Measurements from ENCODE around the gene XPO5. TPM values are rescaled to one million over a fixed set of nuclear protein-coding genes. Genes with fewer than 3 reads are reported as not detected.

Gene XPO5
- total RNA-seq, 1 experiment from 2014 or later: 97.8 TPM

- TF ChIP-seq, protein P1, sequence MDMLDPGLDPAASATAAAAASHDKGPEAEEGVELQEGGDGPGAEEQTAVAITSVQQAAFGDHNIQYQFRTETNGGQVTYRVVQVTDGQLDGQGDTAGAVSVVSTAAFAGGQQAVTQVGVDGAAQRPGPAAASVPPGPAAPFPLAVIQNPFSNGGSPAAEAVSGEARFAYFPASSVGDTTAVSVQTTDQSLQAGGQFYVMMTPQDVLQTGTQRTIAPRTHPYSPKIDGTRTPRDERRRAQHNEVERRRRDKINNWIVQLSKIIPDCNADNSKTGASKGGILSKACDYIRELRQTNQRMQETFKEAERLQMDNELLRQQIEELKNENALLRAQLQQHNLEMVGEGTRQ (CRISPR knock-in tag; IDR thresholded peaks at IDR 0.05): no peak
- no peak for TF ChIP-seq TP53 (CRISPR knock-in tag; IDR thresholded peaks at IDR 0.05)
Observed at GRCh38 chr6:43493230-43493629, 82.6 kb downstream of the XPO5 start (continued).

DNA sequence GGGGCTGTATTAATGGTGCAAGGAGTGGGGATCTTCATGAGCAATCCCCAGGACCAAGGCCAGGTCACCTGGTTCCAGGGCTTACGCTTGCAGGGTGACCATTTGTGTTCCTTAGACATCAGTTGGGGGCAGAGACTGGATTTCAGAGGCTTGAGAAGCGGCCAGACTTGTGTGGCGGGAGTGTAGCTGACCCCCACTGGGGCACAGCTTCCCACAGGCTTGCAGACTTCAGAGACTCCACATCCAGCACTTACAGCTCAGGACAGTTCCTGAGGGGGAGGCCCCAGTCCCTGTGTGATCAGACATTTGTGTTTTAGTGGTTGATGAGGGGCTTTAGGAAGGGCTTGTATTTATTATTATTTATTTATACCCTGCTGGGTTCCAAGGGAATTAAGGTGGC, 83.2 kb downstream of the XPO5 start:
- DNase-seq (ENCODE audit: low spot score) (no peak), ATAC-seq (peak; percentile 13)
- Mint-ChIP-seq H3K9me3 (no peaks in the 10 kb centered on the region), H3K4me3 (no peak overlapping the region), H3K27ac (no peak overlapping the region), H3K36me3 (no peaks in the 10 kb centered on the region), H3K4me1 (peaks cover 41% of the 10 kb centered on the region), H3K27me3 (ENCODE audit: low read depth) (no peaks in the 10 kb centered on the region; the same call in 1 of the 2 replicates)
- POLR2A ChIA-PET: interaction anchor here (0.5 to 1.2 kb wide), 3 partner anchors 12 to 601 kb away, joined by 3 to 4 read pairs (median 4); partner anchors contain the start of gene CUL7
- CTCF ChIA-PET: interaction anchor here (0.7 to 7.2 kb wide), 9 partner anchors 14 to 263 kb away, joined by 3 to 75 read pairs (median 4); partner anchors contain the start of genes DLK2, DNPH1 and LRRC73
- TF ChIP-seq ZNF512 (CRISPR knock-in tag; IDR thresholded peaks at IDR 0.05; ENCODE audit: borderline replicate concordance): no peak
- no peak for TF ChIP-seq CDX4 (CRISPR knock-in tag; IDR thresholded peaks at IDR 0.05; ENCODE audit: borderline replicate concordance)
- no peak for TF ChIP-seq SMAD4 (CRISPR knock-in tag; IDR thresholded peaks at IDR 0.05)
- TF ChIP-seq, protein P2, sequence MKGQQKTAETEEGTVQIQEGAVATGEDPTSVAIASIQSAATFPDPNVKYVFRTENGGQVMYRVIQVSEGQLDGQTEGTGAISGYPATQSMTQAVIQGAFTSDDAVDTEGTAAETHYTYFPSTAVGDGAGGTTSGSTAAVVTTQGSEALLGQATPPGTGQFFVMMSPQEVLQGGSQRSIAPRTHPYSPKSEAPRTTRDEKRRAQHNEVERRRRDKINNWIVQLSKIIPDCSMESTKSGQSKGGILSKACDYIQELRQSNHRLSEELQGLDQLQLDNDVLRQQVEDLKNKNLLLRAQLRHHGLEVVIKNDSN (CRISPR knock-in tag; IDR thresholded peaks at IDR 0.05): no peak
- TF ChIP-seq ETV6 (CRISPR knock-in tag; IDR thresholded peaks at IDR 0.05): no peak
- TF ChIP-seq ZNF138 (CRISPR knock-in tag; conservative IDR thresholded peaks at IDR 0.05): no peak

DNA sequence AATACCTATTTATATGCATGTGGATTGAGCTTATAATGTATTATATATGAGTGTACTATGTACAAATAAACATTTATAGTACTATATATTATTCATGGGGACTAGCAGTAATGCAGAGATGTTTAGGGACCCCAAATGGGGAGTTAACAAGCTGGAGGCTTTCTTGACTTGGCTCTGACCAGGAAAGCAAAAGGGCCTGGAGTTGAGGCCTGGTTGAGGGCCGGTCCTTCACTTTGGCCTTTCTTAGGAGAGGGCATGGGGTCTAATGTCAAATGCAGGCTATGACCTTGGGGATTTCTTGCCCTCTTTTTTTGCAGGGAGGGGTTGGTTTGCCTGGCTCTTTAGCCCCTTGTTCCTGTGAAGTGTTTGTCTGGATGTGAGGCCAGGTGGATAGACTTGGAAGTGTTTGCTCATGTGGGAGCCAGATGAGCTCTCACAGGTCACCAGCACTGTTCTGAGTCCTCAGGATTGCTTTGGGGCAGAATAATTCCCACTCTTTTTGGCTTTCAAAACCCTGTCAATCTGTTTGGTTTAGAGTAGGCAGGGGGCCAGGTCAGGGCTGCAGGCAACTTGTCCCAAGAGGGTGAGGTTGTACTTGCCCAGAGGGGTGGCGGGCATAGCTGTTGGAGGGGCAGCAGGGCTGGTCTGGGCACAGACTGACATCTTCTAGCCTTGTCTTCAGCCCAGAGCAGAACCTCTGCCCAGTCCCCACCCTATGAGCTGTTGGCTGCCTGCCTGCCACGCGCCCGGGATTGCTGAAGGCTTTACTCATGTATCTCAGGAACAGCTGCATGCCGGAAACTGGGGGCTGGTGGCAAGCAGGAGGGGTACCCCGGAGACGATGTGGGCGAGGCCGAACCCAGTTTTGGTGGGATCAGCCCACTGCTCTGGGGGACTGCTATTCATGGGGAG, 83.8 kb downstream of the XPO5 start:
- POLR2A ChIA-PET: interaction anchor here (0.5 to 1.1 kb wide), 5 partner anchors 11 to 601 kb away, joined by 3 to 4 read pairs (median 3); partner anchors contain the start of gene LRRC73
- H3K36me3 Mint-ChIP-seq: no peaks in the 10 kb centered on the region
- no peak overlapping the region for H3K4me3 Mint-ChIP-seq
- TF ChIP-seq KAT7 (CRISPR knock-in tag; IDR thresholded peaks at IDR 0.05; ENCODE audit: borderline replicate concordance) (no peak), PRRX2 (CRISPR knock-in tag; IDR thresholded peaks at IDR 0.05) (no peak), CDX4 (CRISPR knock-in tag; IDR thresholded peaks at IDR 0.05; ENCODE audit: borderline replicate concordance) (no peak), ZNF416 (CRISPR knock-in tag; IDR thresholded peaks at IDR 0.05) (no peak), ZNF138 (CRISPR knock-in tag; conservative IDR thresholded peaks at IDR 0.05) (no peak)
- no peak for ATAC-seq
- peak overlapping the region; percentile 63 for H3K27ac Mint-ChIP-seq
- H3K4me1 Mint-ChIP-seq: peaks cover 41% of the 10 kb centered on the region
- DNase-seq (ENCODE audit: low spot score): no peak
- H3K9me3 Mint-ChIP-seq: no peaks in the 10 kb centered on the region
- CTCF ChIA-PET: interaction anchor here (1.0 to 7.2 kb wide), 6 partner anchors 14 to 263 kb away, joined by 3 to 75 read pairs (median 6); partner anchors contain the start of genes DLK2, DNPH1 and LRRC73
- H3K27me3 Mint-ChIP-seq (ENCODE audit: low read depth): no peaks in the 10 kb centered on the region; the same call in 1 of the 2 replicates

DNA sequence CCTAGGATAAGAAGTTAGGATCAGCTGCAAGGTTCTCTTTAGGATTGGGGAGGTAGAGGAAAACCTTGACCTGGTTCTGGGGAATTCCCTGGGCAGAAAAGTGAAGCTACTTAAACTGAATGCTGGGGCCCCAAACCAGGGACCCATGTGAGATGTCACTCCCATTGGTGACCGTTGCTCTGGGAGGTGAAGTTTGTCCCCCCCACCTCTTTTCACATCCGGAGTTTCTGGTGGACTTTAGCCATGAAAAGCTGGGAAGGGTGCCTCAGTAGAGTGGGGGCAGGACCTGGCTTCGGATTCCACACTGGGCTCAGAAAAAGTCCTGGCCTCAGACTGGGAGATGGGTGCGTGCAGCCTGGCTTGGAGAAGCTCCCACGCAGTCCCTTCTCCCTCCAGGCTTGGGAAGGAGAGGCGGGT, 85.3 kb downstream of the XPO5 start:
- ATAC-seq (no peak), DNase-seq (ENCODE audit: low spot score) (no peak)
- POLR2A ChIA-PET: no interaction called here
- Mint-ChIP-seq H3K27me3 (ENCODE audit: low read depth) (no peaks in the 10 kb centered on the region; the same call in 1 of the 2 replicates), H3K4me3 (no peak overlapping the region), H3K9me3 (no peaks in the 10 kb centered on the region), H3K27ac (peak overlapping the region; percentile 84), H3K4me1 (peaks cover 33% of the 10 kb centered on the region), H3K36me3 (peaks cover 3% of the 10 kb centered on the region; the same call in 1 of the 2 replicates)
- TF ChIP-seq HMGA2 (CRISPR knock-in tag; IDR thresholded peaks at IDR 0.05): no peak
- CTCF ChIA-PET: interaction anchor here (7.2 kb wide), 1 partner anchor 16 kb away, joined by 75 read pairs; no protein-coding TSS in a partner anchor

Measured in WTC11 (cell line).